Measurements from ENCODE around the gene KCNIP4. TPM values are rescaled to one million over a fixed set of nuclear protein-coding genes. Genes with fewer than 3 reads are reported as not detected.

The KCNIP4 gene
- polyA plus RNA-seq, 1 donor (not counting 4 experiments of a cell fraction or from before 2014, with no cell fraction given): 0.07 TPM

GRCh38 chr4:20926529-20926928 lies 1022.0 kb downstream of the KCNIP4 start:
- Histone ChIP-seq H3K4me2 (ENCODE audit: control insufficient read depth, extremely low read depth, insufficient read depth, low read depth, low read length) (no peak overlapping the region), H3K4me1 (ENCODE audit: control insufficient read depth, extremely low read depth, insufficient read depth, low read length) (no peaks in the 10 kb centered on the region), H3K4me3 (ENCODE audit: control insufficient read depth in 2 of 3, extremely low read depth in 1 of 3, insufficient read depth in 2 of 3, low read depth in 1 of 3, low read length in 3 of 3) (no peak overlapping the region), H2AFZ (ENCODE audit: control insufficient read depth, low read length) (no peak overlapping the region), H3K36me3 (ENCODE audit: control insufficient read depth in 2 of 2, extremely low read depth in 1 of 2, insufficient read depth in 2 of 2, low read length in 2 of 2) (no peaks in the 10 kb centered on the region), H3K9me1 (ENCODE audit: control insufficient read depth, extremely low read depth, insufficient read depth, low read length) (no peaks in the 10 kb centered on the region), H3K27ac (ENCODE audit: control insufficient read depth, insufficient read depth, low read length) (no peak overlapping the region), H3K9ac (ENCODE audit: control insufficient read depth, extremely low read depth, insufficient read depth, low read length) (no peak overlapping the region), H3K79me2 (ENCODE audit: control insufficient read depth, insufficient read depth, low read length) (no peaks in the 10 kb centered on the region), H3K9me3 (ENCODE audit: control insufficient read depth, low read depth, low read length) (no peaks in the 10 kb centered on the region), H3K27me3 (ENCODE audit: control insufficient read depth, extremely low read depth, insufficient read depth, low read length) (no peaks in the 10 kb centered on the region), H4K20me1 (ENCODE audit: control insufficient read depth, extremely low read depth, insufficient read depth, low read length) (no peaks in the 10 kb centered on the region)
- DNase-seq (ENCODE audit: low read depth, low spot score) (no peak), FAIRE-seq (no peak)
- no peak for TF ChIP-seq EZH2 (IDR thresholded peaks at IDR 0.05; ENCODE audit: low read length)
- TF ChIP-seq, protein P1, sequence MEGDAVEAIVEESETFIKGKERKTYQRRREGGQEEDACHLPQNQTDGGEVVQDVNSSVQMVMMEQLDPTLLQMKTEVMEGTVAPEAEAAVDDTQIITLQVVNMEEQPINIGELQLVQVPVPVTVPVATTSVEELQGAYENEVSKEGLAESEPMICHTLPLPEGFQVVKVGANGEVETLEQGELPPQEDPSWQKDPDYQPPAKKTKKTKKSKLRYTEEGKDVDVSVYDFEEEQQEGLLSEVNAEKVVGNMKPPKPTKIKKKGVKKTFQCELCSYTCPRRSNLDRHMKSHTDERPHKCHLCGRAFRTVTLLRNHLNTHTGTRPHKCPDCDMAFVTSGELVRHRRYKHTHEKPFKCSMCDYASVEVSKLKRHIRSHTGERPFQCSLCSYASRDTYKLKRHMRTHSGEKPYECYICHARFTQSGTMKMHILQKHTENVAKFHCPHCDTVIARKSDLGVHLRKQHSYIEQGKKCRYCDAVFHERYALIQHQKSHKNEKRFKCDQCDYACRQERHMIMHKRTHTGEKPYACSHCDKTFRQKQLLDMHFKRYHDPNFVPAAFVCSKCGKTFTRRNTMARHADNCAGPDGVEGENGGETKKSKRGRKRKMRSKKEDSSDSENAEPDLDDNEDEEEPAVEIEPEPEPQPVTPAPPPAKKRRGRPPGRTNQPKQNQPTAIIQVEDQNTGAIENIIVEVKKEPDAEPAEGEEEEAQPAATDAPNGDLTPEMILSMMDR (optimal IDR thresholded peaks at IDR 0.05 in 1 of 3, IDR thresholded peaks at IDR 0.05 in 1 of 3, conservative IDR thresholded peaks at IDR 0.05 in 1 of 3; ENCODE audit: extremely low read depth in 1 of 3, insufficient read depth in 2 of 3, low read length in 3 of 3): no peak
- dilution Hi-C loops (cut with MboI; ENCODE audit: extremely low pct_ligation_motif_present, low sequenced_read_pairs): no loop called here

DNA sequence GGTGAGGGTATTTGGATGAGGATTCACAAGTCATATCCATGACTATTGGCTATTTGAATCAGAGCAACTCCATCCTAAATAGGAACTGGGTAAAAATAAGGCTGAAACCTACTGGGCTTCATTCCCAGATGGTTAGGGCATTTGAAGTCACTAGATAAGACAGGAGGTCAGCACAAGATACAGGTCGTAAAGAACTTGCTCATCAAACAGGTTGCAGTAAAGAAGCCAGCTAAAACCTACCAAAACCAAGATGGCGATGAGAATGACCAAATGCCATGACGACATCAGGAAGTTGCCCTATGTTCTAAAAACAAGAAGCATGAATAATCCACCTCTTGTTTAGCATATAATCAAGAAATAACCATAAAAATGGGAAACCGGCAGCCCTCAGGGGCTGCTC lies 1023.4 kb downstream of the KCNIP4 start:
- dilution Hi-C loops (cut with MboI; ENCODE audit: extremely low pct_ligation_motif_present, low sequenced_read_pairs): no loop called here
- no peak for FAIRE-seq
- Histone ChIP-seq H3K4me1 (ENCODE audit: control insufficient read depth, extremely low read depth, insufficient read depth, low read length) (no peaks in the 10 kb centered on the region), H3K9me1 (ENCODE audit: control insufficient read depth, extremely low read depth, insufficient read depth, low read length) (no peaks in the 10 kb centered on the region), H4K20me1 (ENCODE audit: control insufficient read depth, extremely low read depth, insufficient read depth, low read length) (no peaks in the 10 kb centered on the region), H3K9me3 (ENCODE audit: control insufficient read depth, low read depth, low read length) (no peaks in the 10 kb centered on the region), H3K4me2 (ENCODE audit: control insufficient read depth, extremely low read depth, insufficient read depth, low read depth, low read length) (no peak overlapping the region), H3K9ac (ENCODE audit: control insufficient read depth, extremely low read depth, insufficient read depth, low read length) (no peak overlapping the region), H3K4me3 (ENCODE audit: control insufficient read depth in 2 of 3, extremely low read depth in 1 of 3, insufficient read depth in 2 of 3, low read depth in 1 of 3, low read length in 3 of 3) (no peak overlapping the region), H3K36me3 (ENCODE audit: control insufficient read depth in 2 of 2, extremely low read depth in 1 of 2, insufficient read depth in 2 of 2, low read length in 2 of 2) (no peaks in the 10 kb centered on the region), H3K27ac (ENCODE audit: control insufficient read depth, insufficient read depth, low read length) (no peak overlapping the region), H3K79me2 (ENCODE audit: control insufficient read depth, insufficient read depth, low read length) (no peaks in the 10 kb centered on the region), H2AFZ (ENCODE audit: control insufficient read depth, low read length) (no peak overlapping the region), H3K27me3 (ENCODE audit: control insufficient read depth, extremely low read depth, insufficient read depth, low read length) (no peaks in the 10 kb centered on the region)
- DNase-seq (ENCODE audit: low read depth, low spot score): no peak
- TF ChIP-seq EZH2 (IDR thresholded peaks at IDR 0.05; ENCODE audit: low read length): no peak
- TF ChIP-seq, protein P1 (optimal IDR thresholded peaks at IDR 0.05 in 1 of 3, IDR thresholded peaks at IDR 0.05 in 1 of 3, conservative IDR thresholded peaks at IDR 0.05 in 1 of 3; ENCODE audit: extremely low read depth in 1 of 3, insufficient read depth in 2 of 3, low read length in 3 of 3): no peak

Data from keratinocyte (primary cell).